Calu3 (cell line): ENCODE results near the gene TRIM71. TPM values are rescaled to one million over a fixed set of nuclear protein-coding genes. Genes with fewer than 3 reads are reported as not detected.

Source experiments
- BruUV-seq: library from RNA; stranded (reverse); fragments of 400-500 nt; replicated peaks from 2 replicates; lab custom pipeline; 2021; lab: Mats Ljungman, UMichigan
- CTCF ChIA-PET: fragments of 300-600 bp; sonication (Branson Sonifier 250); formaldehyde crosslinking; loops from one replicate; lab custom pipeline; 2022; ENCODE audit warnings: antibody characterized with exemption; lab: Charles Lee
- DNase-seq: peaks from one replicate; pipeline ENCODE4 v3.0.0; 2022
- H3K27ac Mint-ChIP-seq: one replicate; pipeline ENCODE4 v1.8.0; 2022; ENCODE audit warnings: mixed read lengths; ENCODE audit not compliant: unreplicated experiment
- H3K27me3 Mint-ChIP-seq: one replicate; pipeline ENCODE4 v1.8.0; 2022; ENCODE audit warnings: mixed read lengths; ENCODE audit not compliant: unreplicated experiment
- H3K36me3 Mint-ChIP-seq: one replicate; pipeline ENCODE4 v1.8.0; 2022; ENCODE audit warnings: mild to moderate bottlenecking, moderate library complexity, mixed read lengths; ENCODE audit not compliant: insufficient read depth, unreplicated experiment
- H3K4me1 Mint-ChIP-seq: one replicate; pipeline ENCODE4 v1.8.0; 2022; ENCODE audit warnings: mild to moderate bottlenecking, low read depth, mixed read lengths; ENCODE audit not compliant: unreplicated experiment
- H3K4me3 Mint-ChIP-seq: one replicate; pipeline ENCODE4 v1.8.0; 2022; ENCODE audit warnings: mild to moderate bottlenecking, low read depth, moderate library complexity, mixed read lengths; ENCODE audit not compliant: unreplicated experiment
- H3K9me3 Mint-ChIP-seq: one replicate; pipeline ENCODE4 v1.8.0; 2022; ENCODE audit warnings: low read depth, mixed read lengths; ENCODE audit not compliant: unreplicated experiment
- intact Hi-C: fragments of 100-400 bp; cut with micrococcal nuclease; formaldehyde crosslinking; loops from one replicate; pipeline ENCODE4 v1.10.0; 2022; ENCODE audit not compliant: unreplicated experiment
- total RNA-seq: library from RNA; stranded (reverse); gene quantifications from 2 replicates; pipeline ENCODE4 v1.2.3, GENCODE V29; 2022
- TF ChIP-seq, protein P1 (sequence below): fragments of 200-600 bp; IDR thresholded peaks from one replicate; pipeline ENCODE4 v1.8.0; 2022; ENCODE audit warnings: antibody characterized with exemption; ENCODE audit not compliant: unreplicated experiment

Gene TRIM71
- total RNA-seq, 1 experiment from 2014 or later = not detected

DNA sequence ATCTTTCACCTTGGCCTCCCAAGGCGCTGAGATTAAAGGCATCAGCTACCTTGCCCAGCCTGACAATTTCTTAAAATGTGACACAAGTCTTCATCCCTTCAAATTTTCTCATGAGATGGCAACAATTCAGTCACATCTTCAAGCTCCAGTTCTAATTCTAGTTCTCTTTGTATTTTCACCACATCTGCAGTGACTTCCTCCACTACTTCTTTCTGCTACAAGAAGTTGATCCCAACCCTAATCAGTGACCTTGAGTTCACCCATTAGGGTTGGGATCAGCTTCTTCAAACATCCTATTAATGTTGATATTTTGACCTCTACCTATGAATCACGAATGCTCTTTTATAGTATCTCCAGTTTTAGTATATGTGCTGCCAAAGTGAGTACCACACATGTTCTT is 59.8 kb downstream of the TRIM71 start:
- no peaks in the 10 kb centered on the region for H3K9me3 Mint-ChIP-seq
- H3K36me3 Mint-ChIP-seq = no peaks in the 10 kb centered on the region
- CTCF ChIA-PET = no interaction called here
- H3K27ac Mint-ChIP-seq = no peak overlapping the region
- H3K27me3 Mint-ChIP-seq = peaks cover 36% of the 10 kb centered on the region
- intact Hi-C loops = no loop called here
- TF ChIP-seq, protein P1, sequence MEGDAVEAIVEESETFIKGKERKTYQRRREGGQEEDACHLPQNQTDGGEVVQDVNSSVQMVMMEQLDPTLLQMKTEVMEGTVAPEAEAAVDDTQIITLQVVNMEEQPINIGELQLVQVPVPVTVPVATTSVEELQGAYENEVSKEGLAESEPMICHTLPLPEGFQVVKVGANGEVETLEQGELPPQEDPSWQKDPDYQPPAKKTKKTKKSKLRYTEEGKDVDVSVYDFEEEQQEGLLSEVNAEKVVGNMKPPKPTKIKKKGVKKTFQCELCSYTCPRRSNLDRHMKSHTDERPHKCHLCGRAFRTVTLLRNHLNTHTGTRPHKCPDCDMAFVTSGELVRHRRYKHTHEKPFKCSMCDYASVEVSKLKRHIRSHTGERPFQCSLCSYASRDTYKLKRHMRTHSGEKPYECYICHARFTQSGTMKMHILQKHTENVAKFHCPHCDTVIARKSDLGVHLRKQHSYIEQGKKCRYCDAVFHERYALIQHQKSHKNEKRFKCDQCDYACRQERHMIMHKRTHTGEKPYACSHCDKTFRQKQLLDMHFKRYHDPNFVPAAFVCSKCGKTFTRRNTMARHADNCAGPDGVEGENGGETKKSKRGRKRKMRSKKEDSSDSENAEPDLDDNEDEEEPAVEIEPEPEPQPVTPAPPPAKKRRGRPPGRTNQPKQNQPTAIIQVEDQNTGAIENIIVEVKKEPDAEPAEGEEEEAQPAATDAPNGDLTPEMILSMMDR = no peak
- no peak for DNase-seq
- no peaks in the 10 kb centered on the region for H3K4me1 Mint-ChIP-seq
- BruUV-seq = no TSS peak
- H3K4me3 Mint-ChIP-seq = no peak overlapping the region

DNA sequence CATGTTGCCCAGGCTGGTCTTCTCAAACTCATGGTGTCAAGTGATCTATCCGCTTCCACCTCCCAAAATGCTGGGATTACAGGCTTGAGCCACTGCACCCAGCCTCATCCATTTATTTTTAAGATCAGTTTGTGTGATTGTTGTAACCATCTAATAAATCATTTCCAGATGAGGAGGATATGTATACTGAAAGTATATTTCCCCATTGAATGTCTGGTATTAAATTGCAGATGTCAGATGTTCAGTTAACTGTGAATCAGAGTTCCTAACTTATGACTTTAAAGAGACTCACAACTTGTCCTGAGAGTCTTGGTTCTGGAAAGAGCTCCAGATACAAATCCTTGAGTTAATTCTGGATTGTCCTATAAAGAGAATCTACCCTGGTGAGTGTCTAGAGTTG is 62.4 kb downstream of the TRIM71 start:
- Mint-ChIP-seq H3K4me3 (no peak overlapping the region), H3K36me3 (no peaks in the 10 kb centered on the region), H3K27ac (no peak overlapping the region), H3K27me3 (peaks cover 21% of the 10 kb centered on the region), H3K9me3 (no peaks in the 10 kb centered on the region), H3K4me1 (no peaks in the 10 kb centered on the region)
- CTCF ChIA-PET = no interaction called here
- TF ChIP-seq, protein P1 = no peak
- DNase-seq = no peak
- no TSS peak for BruUV-seq
- intact Hi-C loops = no loop called here

DNA sequence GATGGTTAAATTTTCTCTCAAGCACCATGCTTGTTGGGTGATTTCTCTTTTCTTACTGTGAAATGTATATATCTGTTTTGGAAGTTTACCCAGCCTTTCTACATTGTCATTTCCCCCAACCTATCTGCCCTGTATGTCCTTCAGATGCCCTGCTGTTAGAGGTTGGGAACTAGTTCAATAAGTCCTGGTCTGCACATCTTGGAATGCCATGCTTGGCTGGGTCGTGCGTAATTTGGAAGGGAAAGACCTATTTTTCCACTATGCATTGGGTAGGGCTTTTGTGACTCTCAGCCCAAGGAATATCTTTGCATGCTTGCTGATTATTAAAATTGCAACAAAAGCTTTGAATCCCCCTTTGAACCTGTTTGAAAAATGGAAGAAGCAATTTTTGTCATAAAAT is 63.8 kb downstream of the TRIM71 start:
- intact Hi-C loops = no loop called here
- H3K9me3 Mint-ChIP-seq = no peaks in the 10 kb centered on the region
- CTCF ChIA-PET = no interaction called here
- DNase-seq = no peak
- H3K4me3 Mint-ChIP-seq = no peak overlapping the region
- peaks cover 7% of the 10 kb centered on the region for H3K4me1 Mint-ChIP-seq
- H3K27ac Mint-ChIP-seq = no peak overlapping the region
- peaks cover 9% of the 10 kb centered on the region for H3K27me3 Mint-ChIP-seq
- TF ChIP-seq, protein P1 = no peak
- no TSS peak for BruUV-seq
- H3K36me3 Mint-ChIP-seq = no peaks in the 10 kb centered on the region

DNA sequence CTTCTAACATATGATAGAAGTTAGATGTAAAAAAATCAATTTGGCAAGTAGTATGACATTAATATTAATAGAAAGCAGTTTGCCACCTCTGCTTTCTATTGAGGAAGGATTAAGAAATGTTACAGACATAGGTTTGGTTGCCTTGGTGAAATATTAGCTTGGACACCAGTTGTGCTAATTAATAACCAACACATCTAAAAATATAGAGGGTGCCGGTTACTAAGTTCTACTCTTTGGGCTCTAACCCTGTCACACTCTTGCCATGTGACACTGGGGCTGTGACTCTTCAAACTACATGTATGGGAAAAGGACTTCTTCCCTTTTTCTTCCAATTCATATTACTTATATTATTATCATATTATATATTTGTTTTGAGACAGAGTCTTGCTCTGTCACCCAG is 64.4 kb downstream of the TRIM71 start:
- H3K36me3 Mint-ChIP-seq = no peaks in the 10 kb centered on the region
- H3K4me3 Mint-ChIP-seq = no peak overlapping the region
- intact Hi-C loops = no loop called here
- TF ChIP-seq, protein P1 = no peak
- no peaks in the 10 kb centered on the region for H3K9me3 Mint-ChIP-seq
- no peak for DNase-seq
- BruUV-seq = no TSS peak
- peaks cover 13% of the 10 kb centered on the region for H3K4me1 Mint-ChIP-seq
- CTCF ChIA-PET = no interaction called here
- H3K27ac Mint-ChIP-seq = no peak overlapping the region
- H3K27me3 Mint-ChIP-seq = peaks cover 4% of the 10 kb centered on the region
